HEK293T (cell line): ENCODE results near the gene MRPS2.

Source experiments
- ARNT ChIP-seq: fragments of 450-650 bp; IDR thresholded peaks from 2 replicates; pipeline ENCODE4 v1.6.1; 2017; ENCODE audit warnings: mild to moderate bottlenecking
- BHLHE40 ChIP-seq: fragments of 450-650 bp; IDR thresholded peaks from 2 replicates; pipeline ENCODE4 v1.6.1; 2016; ENCODE audit warnings: mild to moderate bottlenecking, moderate library complexity, borderline replicate concordance
- ELF4 ChIP-seq: fragments of 450-650 bp; IDR thresholded peaks from 2 replicates; pipeline ENCODE4 v1.6.1; 2017; ENCODE audit warnings: antibody characterized with exemption
- FOXA1 ChIP-seq: fragments of 450-650 bp; IDR thresholded peaks from 2 replicates; pipeline ENCODE4 v1.6.1; 2016; ENCODE audit warnings: mild to moderate bottlenecking
- FOXK2 ChIP-seq: fragments of 450-650 bp; IDR thresholded peaks from 2 replicates; pipeline ENCODE4 v1.6.1; 2016; ENCODE audit warnings: mild to moderate bottlenecking
- FOXM1 ChIP-seq: fragments of 450-650 bp; IDR thresholded peaks from 2 replicates; pipeline ENCODE4 v1.6.1; 2017; ENCODE audit warnings: mild to moderate bottlenecking, borderline replicate concordance
- HDGF ChIP-seq: fragments of 450-650 bp; IDR thresholded peaks from 2 replicates; pipeline ENCODE4 v1.6.1; 2017; ENCODE audit warnings: antibody characterized with exemption, borderline replicate concordance
- L3MBTL2 ChIP-seq: fragments of 450-650 bp; conservative IDR thresholded peaks from 2 replicates; pipeline ENCODE4 v1.6.1; 2016; ENCODE audit warnings: mild to moderate bottlenecking
- SP1 ChIP-seq: fragments of 450-650 bp; IDR thresholded peaks from 2 replicates; pipeline ENCODE4 v1.6.1; 2017
- ZNF384 ChIP-seq: fragments of 450-650 bp; IDR thresholded peaks from 2 replicates; pipeline ENCODE4 v1.6.1; 2016
- TF ChIP-seq, protein P1 (sequence below): fragments of 450-650 bp; IDR thresholded peaks from 2 replicates; pipeline ENCODE4 v1.6.1; 2016

DNA sequence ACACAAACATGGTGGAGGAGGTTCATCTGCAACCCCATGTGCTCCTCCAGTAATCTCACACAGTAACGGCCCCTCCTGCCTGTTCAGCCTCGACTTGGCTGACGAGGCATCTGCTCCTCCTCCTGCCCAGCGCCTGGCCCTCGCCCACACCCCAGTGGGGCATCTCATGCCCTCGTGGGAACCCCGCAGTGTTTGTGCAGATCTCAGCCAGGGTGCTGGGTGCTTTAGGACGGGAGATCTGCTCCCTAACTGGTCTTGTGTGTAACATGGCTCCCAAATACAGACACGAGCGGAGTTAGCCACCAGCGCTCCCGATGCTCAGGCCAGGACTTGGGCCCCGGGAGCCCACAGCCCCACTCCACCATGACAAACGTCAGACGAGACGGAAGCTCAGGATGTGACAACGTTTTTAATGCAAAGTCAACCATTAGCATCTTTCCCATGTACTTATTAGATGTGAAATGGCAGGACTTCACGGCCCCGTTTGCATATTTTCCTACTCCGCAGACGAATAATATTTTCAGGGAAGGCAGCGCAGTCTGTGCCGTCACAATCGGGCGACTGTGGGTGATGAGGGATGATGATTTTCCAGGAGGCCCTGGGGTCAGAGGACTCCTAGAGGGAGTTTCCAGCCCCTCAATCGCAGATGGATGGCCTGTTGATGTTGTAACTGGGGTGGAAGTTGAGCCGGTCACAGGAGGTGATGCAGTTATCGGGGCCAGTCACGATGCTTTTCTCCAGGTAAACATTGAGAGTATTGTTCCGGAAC is 5.5 kb upstream of the MRPS2 start:
- TF ChIP-seq SP1 (no peak), FOXA1 (no peak), BHLHE40 (no peak), FOXM1 (no peak), ARNT (no peak), ELF4 (no peak), L3MBTL2 (no peak), FOXK2 (no peak), HDGF (no peak), ZNF384 (no peak)
- TF ChIP-seq, protein P1, sequence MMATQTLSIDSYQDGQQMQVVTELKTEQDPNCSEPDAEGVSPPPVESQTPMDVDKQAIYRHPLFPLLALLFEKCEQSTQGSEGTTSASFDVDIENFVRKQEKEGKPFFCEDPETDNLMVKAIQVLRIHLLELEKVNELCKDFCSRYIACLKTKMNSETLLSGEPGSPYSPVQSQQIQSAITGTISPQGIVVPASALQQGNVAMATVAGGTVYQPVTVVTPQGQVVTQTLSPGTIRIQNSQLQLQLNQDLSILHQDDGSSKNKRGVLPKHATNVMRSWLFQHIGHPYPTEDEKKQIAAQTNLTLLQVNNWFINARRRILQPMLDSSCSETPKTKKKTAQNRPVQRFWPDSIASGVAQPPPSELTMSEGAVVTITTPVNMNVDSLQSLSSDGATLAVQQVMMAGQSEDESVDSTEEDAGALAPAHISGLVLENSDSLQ, result no peak
